GM12874 (cell line): ENCODE data around the gene DHX32.

Experiments used
- CTCF ChIP-seq: IDR thresholded peaks from 2 replicates; pipeline ENCODE4 v1.5.1; 2011; ENCODE audit warnings: low read depth, mild to moderate bottlenecking, control low read depth, low read length, moderate library complexity; ENCODE audit not compliant: insufficient read depth

The DHX32 gene, protein sequence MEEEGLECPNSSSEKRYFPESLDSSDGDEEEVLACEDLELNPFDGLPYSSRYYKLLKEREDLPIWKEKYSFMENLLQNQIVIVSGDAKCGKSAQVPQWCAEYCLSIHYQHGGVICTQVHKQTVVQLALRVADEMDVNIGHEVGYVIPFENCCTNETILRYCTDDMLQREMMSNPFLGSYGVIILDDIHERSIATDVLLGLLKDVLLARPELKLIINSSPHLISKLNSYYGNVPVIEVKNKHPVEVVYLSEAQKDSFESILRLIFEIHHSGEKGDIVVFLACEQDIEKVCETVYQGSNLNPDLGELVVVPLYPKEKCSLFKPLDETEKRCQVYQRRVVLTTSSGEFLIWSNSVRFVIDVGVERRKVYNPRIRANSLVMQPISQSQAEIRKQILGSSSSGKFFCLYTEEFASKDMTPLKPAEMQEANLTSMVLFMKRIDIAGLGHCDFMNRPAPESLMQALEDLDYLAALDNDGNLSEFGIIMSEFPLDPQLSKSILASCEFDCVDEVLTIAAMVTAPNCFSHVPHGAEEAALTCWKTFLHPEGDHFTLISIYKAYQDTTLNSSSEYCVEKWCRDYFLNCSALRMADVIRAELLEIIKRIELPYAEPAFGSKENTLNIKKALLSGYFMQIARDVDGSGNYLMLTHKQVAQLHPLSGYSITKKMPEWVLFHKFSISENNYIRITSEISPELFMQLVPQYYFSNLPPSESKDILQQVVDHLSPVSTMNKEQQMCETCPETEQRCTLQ

DNA sequence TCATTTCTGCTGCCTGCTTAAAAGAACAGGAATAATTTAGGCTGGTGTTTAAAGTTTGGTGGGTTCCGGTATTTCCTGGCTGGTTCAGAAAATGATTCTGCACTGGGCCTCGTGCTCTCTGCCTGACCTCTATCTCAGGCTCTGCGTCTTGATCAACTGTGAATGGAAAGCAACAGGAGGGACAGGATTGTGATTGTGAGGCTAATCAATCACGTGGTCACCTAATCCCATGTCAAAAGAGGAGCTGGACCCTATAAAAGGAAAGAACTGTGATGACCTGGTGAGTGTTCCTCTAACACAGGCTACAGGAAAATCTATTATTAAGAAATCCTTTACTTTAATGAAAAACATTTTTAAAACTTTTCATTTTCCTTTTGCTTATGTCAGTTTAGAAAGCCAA, at the start of gene DHX32:
Gene DHX32, minus strand, starts transcription at position 101 of the 400 bp plus-strand sequence. CDS start 468 bp downstream, outside the sequence.
- no peak for TF ChIP-seq CTCF

DNA sequence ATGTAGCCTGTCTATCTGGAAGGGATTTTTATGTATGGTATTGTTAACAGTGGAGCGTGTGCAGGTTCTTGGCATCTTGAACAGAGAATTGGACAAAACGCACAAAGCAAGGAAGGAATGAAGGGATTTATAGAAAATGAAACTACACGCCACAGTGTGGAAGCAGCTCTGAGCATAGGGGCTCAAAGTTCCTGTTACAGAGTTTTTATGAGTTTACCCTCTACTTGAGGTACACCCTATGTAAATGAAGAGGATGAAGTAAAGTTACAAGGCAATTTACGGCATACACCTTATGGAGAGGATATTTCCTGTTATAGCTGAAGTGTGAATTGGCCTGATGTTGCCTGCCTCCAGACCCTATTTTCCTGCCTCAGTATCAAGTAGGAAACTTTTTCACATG, 48.5 kb upstream of the DHX32 start:
- no peak for TF ChIP-seq CTCF

DNA sequence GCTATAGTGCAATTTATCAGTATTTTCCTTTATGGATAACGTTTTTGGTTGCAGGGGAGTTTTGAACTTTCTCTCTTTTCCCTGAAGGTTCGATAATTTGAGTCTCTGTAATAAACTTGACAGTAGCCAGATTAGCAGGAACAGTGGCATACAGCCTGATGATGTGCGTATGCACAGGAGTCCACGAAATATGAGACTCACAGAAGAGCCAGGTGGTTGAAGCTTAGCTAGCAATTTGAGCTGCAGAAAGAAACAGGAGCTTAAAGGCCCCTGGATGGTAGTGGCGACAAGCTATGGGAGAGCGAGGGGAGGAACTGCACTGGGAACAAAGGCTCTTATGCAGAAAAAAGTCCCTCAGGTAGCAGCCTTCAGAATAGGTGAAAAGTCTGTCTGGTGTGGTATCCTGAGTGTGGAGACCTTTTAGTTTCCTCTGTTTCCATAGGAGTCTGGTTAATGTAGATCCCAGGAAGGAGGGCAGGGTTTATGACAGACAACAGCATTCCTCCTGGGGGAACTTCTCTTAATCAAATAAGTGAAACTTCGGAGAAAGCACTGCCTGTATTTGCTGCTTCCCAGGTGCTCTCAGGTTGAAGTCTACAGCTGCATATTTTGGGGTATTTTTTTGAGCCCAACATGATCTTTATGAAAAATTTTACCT, 48.0 kb upstream of the DHX32 start:
- no peak for TF ChIP-seq CTCF

GRCh38 chr10:125926247-125926646, 45.2 kb upstream of the DHX32 start:
- no peak for TF ChIP-seq CTCF

GRCh38 chr10:125925262-125925834, 44.3 kb upstream of the DHX32 start:
- no peak for TF ChIP-seq CTCF

- no peak for TF ChIP-seq CTCF
These were observed 35.9 kb upstream of the DHX32 start for GRCh38 chr10:125916977-125917376.

DNA sequence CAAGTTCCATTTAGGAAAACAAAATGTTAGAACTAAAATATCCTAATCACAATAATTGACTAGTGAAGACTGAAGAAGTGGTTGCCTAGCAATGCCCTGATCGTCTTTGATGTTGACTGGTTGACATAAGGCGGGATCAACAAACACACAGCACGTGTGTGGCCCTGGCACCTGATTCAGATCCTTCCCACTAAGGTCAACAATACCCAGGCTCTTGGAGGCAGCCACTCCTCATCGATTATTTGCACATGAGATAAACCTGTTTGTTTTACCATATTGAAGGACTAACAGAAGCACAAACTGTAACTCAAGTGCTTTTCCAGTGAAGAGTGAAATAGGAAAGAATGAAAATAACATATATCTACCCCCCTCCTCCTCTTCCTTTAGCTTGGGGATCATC, 30.9 kb upstream of the DHX32 start:
- TF ChIP-seq CTCF = no peak
